ENCODE measurements around the gene MSANTD3.
"Not testable (repeated sequence)": the region's sequence is repeated elsewhere in the genome, so short reads cannot be mapped to it uniquely, and the experiment has no call there.

Gene MSANTD3, protein sequence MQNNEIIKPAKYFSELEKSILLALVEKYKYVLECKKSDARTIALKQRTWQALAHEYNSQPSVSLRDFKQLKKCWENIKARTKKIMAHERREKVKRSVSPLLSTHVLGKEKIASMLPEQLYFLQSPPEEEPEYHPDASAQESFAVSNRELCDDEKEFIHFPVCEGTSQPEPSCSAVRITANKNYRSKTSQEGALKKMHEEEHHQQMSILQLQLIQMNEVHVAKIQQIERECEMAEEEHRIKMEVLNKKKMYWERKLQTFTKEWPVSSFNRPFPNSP

DNA sequence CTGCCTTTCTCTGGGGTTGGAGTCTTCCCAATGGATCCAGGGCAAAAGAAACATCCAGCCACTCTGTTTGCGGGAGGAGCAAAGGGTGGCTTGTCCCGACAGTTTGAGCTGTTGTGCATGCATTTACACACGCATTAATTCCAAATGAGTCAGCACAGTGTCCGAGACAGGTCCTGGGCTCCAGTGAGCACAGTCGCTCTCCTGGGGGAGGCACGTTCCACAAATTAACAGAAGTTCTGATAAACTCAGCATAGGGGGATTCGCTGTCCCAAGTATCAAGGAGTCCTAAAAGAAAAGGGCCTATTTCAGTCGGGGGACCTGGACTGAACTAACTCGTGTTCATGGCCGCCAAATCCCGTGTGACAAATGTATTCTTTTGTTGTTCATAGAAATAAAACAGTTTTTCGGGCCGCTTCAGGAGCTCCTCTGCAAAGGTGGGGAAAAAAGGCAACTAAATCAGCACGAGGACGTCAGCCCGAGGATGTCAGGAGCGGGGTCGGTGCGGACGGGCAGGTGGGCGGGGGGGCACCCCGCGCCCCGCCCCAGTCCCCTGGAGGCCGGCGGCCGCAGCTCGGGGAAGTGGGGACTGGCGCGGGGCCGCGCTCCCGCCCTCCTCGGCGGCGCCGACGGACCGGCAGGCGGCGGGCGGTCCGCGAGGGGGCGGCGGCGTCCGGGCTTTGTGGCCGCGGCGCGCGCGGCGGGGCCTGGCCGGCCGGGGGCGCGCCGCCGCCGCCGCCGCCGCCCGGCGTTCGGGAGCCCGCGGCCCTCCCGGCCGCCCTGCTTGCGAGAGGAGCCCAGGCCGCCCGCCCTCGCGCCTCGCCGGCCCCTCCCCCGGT, at the start of gene MSANTD3:
Gene MSANTD3, plus strand, starts transcription at position 614 of the 836 bp plus-strand sequence. CDS start 14,796 bp downstream, outside the sequence.
- H3K4me1 ChIP-seq (ENCODE audit: control insufficient read depth in 5 of 5, insufficient read depth in 5 of 5, low read length in 5 of 5), result peaks cover 2 to 31% (median 28%) of the 10 kb centered on the region in 5 donors
- H3K9me3 ChIP-seq (ENCODE audit: control insufficient read depth in 5 of 5, low read length in 5 of 5), result no peaks in the 10 kb centered on the region
- peak within 1 kb of the TSS; percentile 74 to 82 (median 80) for H3K4me3 ChIP-seq (ENCODE audit: low read depth in 1 of 5, low read length in 5 of 5)
- H3K27ac ChIP-seq (ENCODE audit: low read depth, low read length), result peak within 1 kb of the TSS; percentile 79
- no peaks in the 10 kb centered on the region for H3K36me3 ChIP-seq (ENCODE audit: control insufficient read depth in 5 of 5, insufficient read depth in 5 of 5, low read length in 5 of 5)
- H3K27me3 ChIP-seq (ENCODE audit: control insufficient read depth in 5 of 5, insufficient read depth in 4 of 5, low read length in 5 of 5), result no peaks in the 10 kb centered on the region
- H3K9ac ChIP-seq (ENCODE audit: low read length in 5 of 5), result peak within 1 kb of the TSS; percentile 30 to 89 (median 85)

DNA sequence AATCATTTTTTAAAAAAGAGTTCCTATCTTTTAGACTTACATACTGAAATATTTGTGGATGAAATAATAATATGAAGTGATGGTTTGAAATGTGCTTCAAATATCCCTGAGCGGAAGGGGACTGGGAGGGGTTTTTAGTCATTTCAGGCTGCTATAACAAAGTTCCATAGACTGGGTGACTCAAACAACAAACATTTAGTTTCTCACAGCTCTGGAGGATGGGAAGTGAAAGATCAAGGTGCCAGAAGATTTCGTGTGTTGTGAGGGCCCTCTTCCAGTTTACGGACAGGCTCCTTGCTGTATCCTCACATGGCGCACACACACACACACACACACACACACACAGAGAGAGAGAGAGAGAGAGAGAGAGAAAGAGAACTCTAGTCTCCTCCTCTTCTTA, 47.1 kb upstream of the MSANTD3 start:
- Histone ChIP-seq H3K27me3 (ENCODE audit: control insufficient read depth in 5 of 5, insufficient read depth in 4 of 5, low read length in 5 of 5) (no peaks in the 10 kb centered on the region), H3K27ac (ENCODE audit: low read depth, low read length) (no peak overlapping the region), H3K9me3 (ENCODE audit: control insufficient read depth in 5 of 5, low read length in 5 of 5) (peaks cover 5 to 22% (median 9%) of the 10 kb centered on the region in 5 donors), H3K36me3 (ENCODE audit: control insufficient read depth in 5 of 5, insufficient read depth in 5 of 5, low read length in 5 of 5) (no peaks in the 10 kb centered on the region), H3K4me3 (ENCODE audit: low read depth in 1 of 5, low read length in 5 of 5) (no peak overlapping the region), H3K4me1 (ENCODE audit: control insufficient read depth in 5 of 5, insufficient read depth in 5 of 5, low read length in 5 of 5) (no peaks in the 10 kb centered on the region), H3K9ac (ENCODE audit: low read length in 5 of 5) (no peak overlapping the region)

DNA sequence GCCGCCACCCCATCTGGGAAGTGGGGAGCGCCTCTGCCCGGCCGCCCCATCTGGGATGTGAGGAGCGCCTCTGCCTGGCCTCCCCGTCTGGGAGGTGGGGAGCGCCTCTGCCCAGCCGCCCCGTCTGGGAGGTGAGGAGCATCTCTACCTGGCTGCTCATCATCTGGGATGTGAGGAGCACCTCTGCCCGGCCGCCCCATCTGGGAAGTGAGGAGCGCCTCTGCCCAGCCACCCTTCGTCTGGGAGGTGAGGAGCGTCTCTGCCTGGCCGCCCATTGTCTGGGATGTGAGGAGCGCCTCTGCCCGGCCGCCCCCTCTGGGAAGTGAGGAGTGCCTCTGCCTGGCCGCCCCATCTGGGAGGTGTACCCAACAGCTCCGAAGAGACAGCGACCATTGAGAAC, 34.0 kb upstream of the MSANTD3 start:
- H3K4me1 ChIP-seq (ENCODE audit: control insufficient read depth in 5 of 5, insufficient read depth in 5 of 5, low read length in 5 of 5); H3K9me3 ChIP-seq (ENCODE audit: control insufficient read depth in 5 of 5, low read length in 5 of 5); H3K36me3 ChIP-seq (ENCODE audit: control insufficient read depth in 5 of 5, insufficient read depth in 5 of 5, low read length in 5 of 5); H3K27me3 ChIP-seq (ENCODE audit: control insufficient read depth in 5 of 5, insufficient read depth in 4 of 5, low read length in 5 of 5); H3K27ac ChIP-seq (ENCODE audit: low read depth, low read length); H3K4me3 ChIP-seq (ENCODE audit: low read depth in 1 of 5, low read length in 5 of 5); H3K9ac ChIP-seq (ENCODE audit: low read length in 5 of 5): not testable (repeated sequence)

DNA sequence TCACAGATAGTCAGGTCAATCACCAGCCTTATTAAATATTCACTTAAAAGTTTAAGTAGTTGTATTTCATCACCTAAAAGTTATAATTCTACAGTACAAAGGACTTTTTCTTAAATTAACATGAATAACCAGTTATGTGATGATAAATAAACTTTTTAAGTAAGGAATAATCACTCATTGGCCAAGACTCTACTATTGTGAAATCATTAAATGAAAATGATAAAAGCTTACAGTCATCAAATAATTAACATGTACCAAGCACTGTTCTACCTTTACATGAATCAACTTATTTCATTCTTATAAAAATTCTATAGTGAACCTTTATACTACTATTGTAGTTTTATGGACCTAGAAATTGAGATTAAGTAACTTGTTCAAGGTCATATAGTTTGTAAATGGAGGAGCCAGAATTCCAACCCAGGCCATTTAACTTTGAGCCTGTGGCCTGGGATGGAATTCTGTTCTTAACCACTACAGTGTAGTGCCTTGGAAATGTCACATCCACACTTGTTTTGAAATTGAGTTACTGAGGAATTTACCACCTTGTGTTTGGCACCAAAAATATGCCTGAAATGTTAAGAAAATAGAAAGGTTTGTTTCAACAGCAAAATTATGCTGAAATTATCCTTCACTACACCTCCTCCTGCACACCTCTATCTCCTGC, 32.8 kb upstream of the MSANTD3 start:
- Histone ChIP-seq H3K9me3 (ENCODE audit: control insufficient read depth in 5 of 5, low read length in 5 of 5) (no peaks in the 10 kb centered on the region), H3K27me3 (ENCODE audit: control insufficient read depth in 5 of 5, insufficient read depth in 4 of 5, low read length in 5 of 5) (no peaks in the 10 kb centered on the region), H3K4me3 (ENCODE audit: low read depth in 1 of 5, low read length in 5 of 5) (no peak overlapping the region), H3K27ac (ENCODE audit: low read depth, low read length) (no peak overlapping the region), H3K36me3 (ENCODE audit: control insufficient read depth in 5 of 5, insufficient read depth in 5 of 5, low read length in 5 of 5) (no peaks in the 10 kb centered on the region), H3K9ac (ENCODE audit: low read length in 5 of 5) (no peak overlapping the region), H3K4me1 (ENCODE audit: control insufficient read depth in 5 of 5, insufficient read depth in 5 of 5, low read length in 5 of 5) (no peaks in the 10 kb centered on the region)

DNA sequence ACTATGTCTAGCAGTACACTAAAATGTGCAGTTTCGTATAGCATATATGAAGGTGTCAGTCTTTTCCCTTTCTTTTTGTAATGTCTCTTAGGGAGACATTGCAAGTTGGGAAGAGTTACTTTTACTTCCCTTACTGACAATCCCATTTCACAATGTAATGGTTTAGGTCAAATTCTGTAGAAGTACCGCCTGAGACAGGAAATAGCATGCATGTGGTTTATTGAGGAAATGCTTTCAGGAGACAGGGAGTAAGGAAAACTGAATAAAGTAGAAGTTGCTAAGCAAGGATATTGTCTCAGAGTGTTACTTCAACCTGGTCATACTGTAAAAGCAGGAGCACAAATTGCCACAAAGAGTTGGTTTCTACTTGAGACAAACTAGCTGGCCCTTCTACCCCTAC, 32.1 kb upstream of the MSANTD3 start:
- Histone ChIP-seq H3K4me3 (ENCODE audit: low read depth in 1 of 5, low read length in 5 of 5) (no peak overlapping the region), H3K36me3 (ENCODE audit: control insufficient read depth in 5 of 5, insufficient read depth in 5 of 5, low read length in 5 of 5) (no peaks in the 10 kb centered on the region), H3K4me1 (ENCODE audit: control insufficient read depth in 5 of 5, insufficient read depth in 5 of 5, low read length in 5 of 5) (no peaks in the 10 kb centered on the region), H3K9ac (ENCODE audit: low read length in 5 of 5) (no peak overlapping the region), H3K27ac (ENCODE audit: low read depth, low read length) (no peak overlapping the region), H3K27me3 (ENCODE audit: control insufficient read depth in 5 of 5, insufficient read depth in 4 of 5, low read length in 5 of 5) (no peaks in the 10 kb centered on the region), H3K9me3 (ENCODE audit: control insufficient read depth in 5 of 5, low read length in 5 of 5) (no peaks in the 10 kb centered on the region)

DNA sequence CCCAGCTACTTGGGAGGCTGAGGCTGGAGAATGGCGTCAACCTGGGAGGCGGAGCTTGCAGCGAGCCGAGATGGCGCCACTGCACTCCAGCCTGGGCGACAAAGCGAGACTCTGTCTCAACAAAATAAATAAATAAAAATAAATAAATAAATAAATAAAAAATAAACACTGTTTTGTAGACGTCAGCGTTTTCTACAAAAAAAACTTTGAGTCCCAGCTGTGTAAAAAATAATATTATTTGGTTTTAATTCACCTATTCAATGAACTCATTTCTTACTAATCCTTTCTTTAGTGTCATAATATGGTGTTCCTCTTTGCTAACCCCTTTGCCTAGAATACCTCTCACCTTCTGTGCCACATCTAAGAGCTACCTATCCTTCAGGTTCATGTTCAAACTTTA, 30.2 kb upstream of the MSANTD3 start:
- Histone ChIP-seq H3K36me3 (ENCODE audit: control insufficient read depth in 5 of 5, insufficient read depth in 5 of 5, low read length in 5 of 5) (no peaks in the 10 kb centered on the region), H3K9ac (ENCODE audit: low read length in 5 of 5) (no peak overlapping the region), H3K27me3 (ENCODE audit: control insufficient read depth in 5 of 5, insufficient read depth in 4 of 5, low read length in 5 of 5) (no peaks in the 10 kb centered on the region), H3K9me3 (ENCODE audit: control insufficient read depth in 5 of 5, low read length in 5 of 5) (no peaks in the 10 kb centered on the region), H3K27ac (ENCODE audit: low read depth, low read length) (no peak overlapping the region), H3K4me3 (ENCODE audit: low read depth in 1 of 5, low read length in 5 of 5) (no peak overlapping the region), H3K4me1 (ENCODE audit: control insufficient read depth in 5 of 5, insufficient read depth in 5 of 5, low read length in 5 of 5) (no peaks in the 10 kb centered on the region)

DNA sequence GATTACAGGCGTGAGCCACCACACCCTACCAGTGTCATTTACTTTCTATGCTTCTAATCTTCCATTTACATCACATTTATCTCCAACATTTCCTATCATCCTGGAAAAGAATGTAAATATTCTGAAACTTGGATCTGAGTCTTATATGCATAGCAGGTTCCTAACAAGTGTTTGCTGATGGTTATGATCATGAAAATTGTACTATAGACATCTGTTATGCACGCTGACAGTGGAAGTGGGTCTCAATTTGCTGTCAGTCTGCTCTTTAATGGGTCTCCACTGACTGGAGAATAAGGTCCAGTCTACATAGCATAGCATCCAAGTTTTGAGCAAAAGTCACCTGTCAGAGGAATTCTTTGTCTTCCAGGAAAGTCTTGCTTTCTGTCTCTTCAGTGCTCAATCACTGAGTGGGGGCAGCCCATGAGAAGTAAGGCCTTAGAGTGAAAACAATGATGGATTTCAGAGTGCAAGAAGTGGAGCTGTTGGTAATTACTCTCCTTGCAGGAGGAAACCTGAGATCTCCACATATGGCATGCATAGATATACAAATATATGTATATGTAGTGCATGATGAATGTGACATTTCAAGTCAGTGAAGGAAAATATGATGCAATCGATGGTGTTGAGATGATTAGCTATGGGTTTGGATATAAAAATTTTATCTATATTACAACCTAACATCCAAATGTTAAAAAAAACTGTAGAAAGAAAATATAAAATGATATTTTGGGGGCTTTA, 29.2 kb upstream of the MSANTD3 start:
- Histone ChIP-seq H3K9me3 (ENCODE audit: control insufficient read depth in 5 of 5, low read length in 5 of 5) (no peaks in the 10 kb centered on the region), H3K27me3 (ENCODE audit: control insufficient read depth in 5 of 5, insufficient read depth in 4 of 5, low read length in 5 of 5) (no peaks in the 10 kb centered on the region), H3K36me3 (ENCODE audit: control insufficient read depth in 5 of 5, insufficient read depth in 5 of 5, low read length in 5 of 5) (no peaks in the 10 kb centered on the region), H3K9ac (ENCODE audit: low read length in 5 of 5) (no peak overlapping the region), H3K27ac (ENCODE audit: low read depth, low read length) (no peak overlapping the region), H3K4me3 (ENCODE audit: low read depth in 1 of 5, low read length in 5 of 5) (no peak overlapping the region), H3K4me1 (ENCODE audit: control insufficient read depth in 5 of 5, insufficient read depth in 5 of 5, low read length in 5 of 5) (no peaks in the 10 kb centered on the region)

DNA sequence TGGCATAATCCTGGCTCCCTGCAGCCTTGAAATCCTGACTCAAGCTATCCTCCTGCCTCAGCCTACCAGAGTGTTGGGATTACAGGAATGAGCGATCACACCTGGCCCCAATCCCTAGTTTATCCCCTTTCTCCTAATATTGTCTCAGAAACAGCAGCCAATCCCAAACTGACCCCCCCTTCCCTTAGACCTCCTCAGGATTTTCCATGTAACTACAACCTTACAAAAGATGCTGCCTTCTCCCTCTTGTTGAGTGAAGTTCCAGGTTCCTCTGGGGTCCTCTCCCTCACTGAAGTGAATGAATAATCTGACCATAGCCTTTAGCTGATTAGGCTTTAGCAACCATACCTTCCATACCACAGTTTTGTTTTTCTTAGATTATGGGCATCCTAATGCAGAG, 25.9 kb upstream of the MSANTD3 start:
- H3K27ac ChIP-seq (ENCODE audit: low read depth, low read length), result no peak overlapping the region
- H3K27me3 ChIP-seq (ENCODE audit: control insufficient read depth in 5 of 5, insufficient read depth in 4 of 5, low read length in 5 of 5), result no peaks in the 10 kb centered on the region
- H3K9me3 ChIP-seq (ENCODE audit: control insufficient read depth in 5 of 5, low read length in 5 of 5), result no peaks in the 10 kb centered on the region
- H3K36me3 ChIP-seq (ENCODE audit: control insufficient read depth in 5 of 5, insufficient read depth in 5 of 5, low read length in 5 of 5), result no peaks in the 10 kb centered on the region
- no peak overlapping the region for H3K9ac ChIP-seq (ENCODE audit: low read length in 5 of 5)
- no peak overlapping the region for H3K4me3 ChIP-seq (ENCODE audit: low read depth in 1 of 5, low read length in 5 of 5)
- H3K4me1 ChIP-seq (ENCODE audit: control insufficient read depth in 5 of 5, insufficient read depth in 5 of 5, low read length in 5 of 5), result no peaks in the 10 kb centered on the region

DNA sequence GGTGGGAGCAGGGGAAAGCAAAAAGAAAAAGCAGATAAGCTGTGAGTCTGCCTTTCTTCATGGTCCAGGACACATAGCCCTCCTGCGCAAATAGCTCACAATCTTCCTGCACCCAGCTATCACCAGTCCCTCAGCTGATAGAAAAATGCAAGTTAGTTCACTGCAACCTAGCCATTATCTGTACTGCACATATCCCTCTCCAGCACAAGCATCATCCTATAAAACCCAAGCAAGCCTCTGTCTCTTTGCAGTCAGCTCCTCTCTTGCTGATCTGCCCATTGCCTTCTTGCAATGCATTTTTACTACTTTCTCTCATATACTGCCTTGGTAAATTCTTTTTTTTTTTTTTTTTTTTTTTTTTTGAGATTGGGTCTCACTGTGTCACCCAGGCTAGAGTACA, 20.0 kb upstream of the MSANTD3 start:
- no peak overlapping the region for H3K4me3 ChIP-seq (ENCODE audit: low read depth in 1 of 5, low read length in 5 of 5)
- no peak overlapping the region for H3K9ac ChIP-seq (ENCODE audit: low read length in 5 of 5)
- H3K36me3 ChIP-seq (ENCODE audit: control insufficient read depth in 5 of 5, insufficient read depth in 5 of 5, low read length in 5 of 5), result no peaks in the 10 kb centered on the region
- H3K27me3 ChIP-seq (ENCODE audit: control insufficient read depth in 5 of 5, insufficient read depth in 4 of 5, low read length in 5 of 5), result no peaks in the 10 kb centered on the region
- H3K27ac ChIP-seq (ENCODE audit: low read depth, low read length), result no peak overlapping the region
- H3K4me1 ChIP-seq (ENCODE audit: control insufficient read depth in 5 of 5, insufficient read depth in 5 of 5, low read length in 5 of 5), result peaks cover 0 to 9% (median 8%) of the 10 kb centered on the region in 5 donors
- no peaks in the 10 kb centered on the region for H3K9me3 ChIP-seq (ENCODE audit: control insufficient read depth in 5 of 5, low read length in 5 of 5)
